GM12878 (cell line): ENCODE measurements around the gene TBC1D8. TPM values are rescaled to one million over a fixed set of nuclear protein-coding genes. Genes with fewer than 3 reads are reported as not detected.

Experiments used
- ATAC-seq: fragments of 200-7000 bp; cut with Tn5 transposase; 3 replicates; pipeline ENCODE4 v1.9.1; 2020; ENCODE audit warnings: mild to moderate bottlenecking, moderate library complexity
- BruUV-seq: library from RNA; stranded (reverse); fragments of 400-500 nt; replicated peaks from 2 replicates; lab custom pipeline; 2021; lab: Mats Ljungman, UMichigan
- CTCF ChIA-PET: fragments of 300-600 bp; sonication (Branson Sonifier 250); formaldehyde crosslinking; extraction: SDS; loops from one replicate; lab custom pipeline; 2021; ENCODE audit warnings: inconsistent platforms; lab: Yijun Ruan, JAX
- POLR2A ChIA-PET: fragments of 350-600 bp; formaldehyde crosslinking; extraction: SDS; loops from one replicate; lab custom pipeline; 2021; ENCODE audit warnings: inconsistent platforms; lab: Charles Lee
- RAD21 ChIA-PET: fragments of 300-600 bp; sonication (Branson Sonifier 250); formaldehyde crosslinking; loops from one replicate; lab custom pipeline; 2023; ENCODE audit warnings: antibody characterized with exemption; ENCODE audit not compliant: unreplicated experiment; lab: Charles Lee
- SMC1A ChIA-PET: fragments of 300-600 bp; sonication (Branson Sonifier 250); formaldehyde crosslinking; loops from one replicate; lab custom pipeline; 2023; ENCODE audit not compliant: unreplicated experiment, uncharacterized antibody; lab: Charles Lee
- DNase-seq: peaks from one replicate; pipeline ENCODE4 v3.0.0-alpha.2; 2011; ENCODE audit warnings: low read depth, low spot score
- FAIRE-seq: peaks from 3 replicates; lab custom pipeline; 2011; peaks lifted over from hg19 to GRCh38; lab: Jason Lieb, UNC
- H2AFZ ChIP-seq: 2 replicates; pipeline ENCODE4 v1.6.0; 2011; ENCODE audit warnings: low read depth, low read length, control low read depth; ENCODE audit not compliant: control insufficient read depth
- H3K27ac ChIP-seq: 2 replicates; pipeline ENCODE4 v1.5.1; 2011; ENCODE audit warnings: control low read depth; ENCODE audit not compliant: control insufficient read depth, insufficient read depth
- H3K27me3 ChIP-seq, 2 experiments: replicated peaks in 1 of 2; 2 replicates each; pipeline versions ENCODE4 v1.6.0 to v1.6.1; 2011; ENCODE audit warnings: low read length in 1 of 2; ENCODE audit not compliant: control insufficient read depth in 2 of 2, insufficient read depth in 2 of 2
- H3K36me3 ChIP-seq, 2 experiments: 2 replicates each; pipeline ENCODE4 v1.5.1; 2011; ENCODE audit warnings: low read length in 1 of 2; ENCODE audit not compliant: control insufficient read depth in 2 of 2, insufficient read depth in 2 of 2
- H3K4me1 ChIP-seq: 2 replicates; pipeline ENCODE4 v1.6.1; 2011; ENCODE audit warnings: mild to moderate bottlenecking, low read length, moderate library complexity, mixed read lengths; ENCODE audit not compliant: control insufficient read depth, insufficient read depth
- H3K4me2 ChIP-seq: 2 replicates; pipeline ENCODE4 v1.6.0; 2011; ENCODE audit warnings: control low read depth; ENCODE audit not compliant: control insufficient read depth, insufficient read depth
- H3K4me3 ChIP-seq: fragments of 200-600 bp; sonication (generic); 2 replicates; pipeline ENCODE4 v1.5.1; 2016
- H3K79me2 ChIP-seq: 2 replicates; pipeline ENCODE4 v1.6.0; 2011; ENCODE audit warnings: low read length; ENCODE audit not compliant: control insufficient read depth, insufficient read depth
- H3K9ac ChIP-seq: 2 replicates; pipeline ENCODE4 v1.8.0; 2011; ENCODE audit warnings: low read length, control low read depth, mixed read lengths; ENCODE audit not compliant: control insufficient read depth, insufficient read depth
- H3K9me3 ChIP-seq: replicated peaks from 3 replicates; pipeline ENCODE4 v1.5.1; 2011; ENCODE audit warnings: mild to moderate bottlenecking, low read length; ENCODE audit not compliant: control insufficient read depth, insufficient read depth
- H4K20me1 ChIP-seq: 2 replicates; pipeline ENCODE4 v1.6.0; 2011; ENCODE audit not compliant: control insufficient read depth, insufficient read depth
- CREM ChIP-seq: IDR thresholded peaks from 2 replicates; pipeline ENCODE4 v1.6.1; 2014; ENCODE audit warnings: antibody characterized with exemption, low read depth
- NFXL1 ChIP-seq: fragments of 450-650 bp; IDR thresholded peaks from 2 replicates; pipeline ENCODE4 v1.6.1; 2017; ENCODE audit warnings: antibody characterized with exemption, mild to moderate bottlenecking, borderline replicate concordance
- NFYB ChIP-seq: IDR thresholded peaks from 2 replicates; pipeline ENCODE4 v1.6.1; 2011; ENCODE audit warnings: low read depth, mild to moderate bottlenecking, low read length, improper control_type of control experiment, moderate library complexity; ENCODE audit not compliant: insufficient read depth
- NKRF ChIP-seq: fragments of 450-650 bp; conservative IDR thresholded peaks from 2 replicates; pipeline ENCODE4 v1.6.1; 2017; ENCODE audit warnings: mild to moderate bottlenecking, moderate library complexity
- POLR2A ChIP-seq: IDR thresholded peaks from 2 replicates; pipeline ENCODE4 v1.6.1; 2011; ENCODE audit warnings: low read depth, mild to moderate bottlenecking, low read length
- POLR2AphosphoS5 ChIP-seq: IDR thresholded peaks from 2 replicates; pipeline ENCODE4 v1.6.1; 2011; ENCODE audit warnings: mild to moderate bottlenecking, low read length, inconsistent platforms
- ZZZ3 ChIP-seq: IDR thresholded peaks from 2 replicates; pipeline ENCODE4 v1.6.1; 2011; ENCODE audit warnings: low read depth; ENCODE audit not compliant: control insufficient read depth, insufficient read length
- WGBS: methylation state at CpG from one replicate; pipeline ENCODE4 v1.1.6; 2016; ENCODE audit warnings: low lambda C conversion rate; ENCODE audit not compliant: insufficient replicate concordance, insufficient coverage; ENCODE audit errors: missing lambda C conversion rate; 5-methylcytosine and 5-hydroxymethylcytosine counted together
- in situ Hi-C: fragments of 300-500 bp; cut with MboI; formaldehyde crosslinking; loops from 9 replicates; pipeline ENCODE4 v1.14.3; 2018; ENCODE audit warnings: mixed read lengths
- intact Hi-C: fragments of 100-400 bp; cut with micrococcal nuclease; formaldehyde crosslinking; loops from one replicate; pipeline ENCODE4 v1.14.2; 2022; ENCODE audit not compliant: unreplicated experiment
- polyA plus RNA-seq, 11 experiments: library from polyadenylated mRNA; depleted of rRNA in 4 of 11; unstranded in 6 of 11; stranded (reverse) in 5 of 11; fragments of >200 nt; fragmentation: Nextera tagmentation in 4 of 11; fragmentation: Illumina TruSeq in 1 of 11; extraction: Ambion mirVana in 4 of 11; extraction: Trizol in 1 of 11; gene quantifications; 1 replicate in 1 of 11; 2 replicates in 10 of 11; pipeline versions ENCODE4 v1.2.1 to v1.2.3, GENCODE V29; 2011 to 2016; ENCODE audit warnings: inconsistent platforms in 2 of 11, missing spikeins in 2 of 11, low read depth in 1 of 11
- total RNA-seq, 4 experiments: library from RNA; depleted of rRNA in 3 of 4; stranded (reverse); fragments of >200 nt in 3 of 4; fragmentation: Illumina TruSeq in 1 of 4; extraction: Trizol in 1 of 4; gene quantifications; 2 replicates each; pipeline versions ENCODE4 v1.2.1 to v1.2.3, GENCODE V29; 2013 to 2021

TBC1D8 gene
- total and polyA plus RNA-seq, 10 of the 15 experiments (the other 5 are each of a cell fraction or from before 2014, with no cell fraction given) = 0.80 to 4.9 (median 4.4) TPM

GRCh38 chr2:101006065-101006715, 145.0 kb downstream of the TBC1D8 start (continued):
- no peak for TF ChIP-seq NKRF
- TF ChIP-seq CREM = no peak
- TF ChIP-seq NFYB = no peak
- no peak for TF ChIP-seq NFXL1

- peaks cover 52% of the 10 kb centered on the region for H3K79me2 ChIP-seq
Measured at GRCh38 chr2:101004620-101005325, 146.4 kb downstream of the TBC1D8 start.

More at GRCh38 chr2:101004620-101005325, 146.4 kb downstream of the TBC1D8 start:
- H3K27ac ChIP-seq = peak overlapping the region; percentile 42
- ChIA-PET RAD21 (interaction anchor here (1.2 kb wide), 1 partner anchor 60 kb away, joined by 3 read pairs; no protein-coding TSS in a partner anchor), CTCF (interaction anchor here (0.7 to 1.0 kb wide), 2 partner anchors 10 to 148 kb away, joined by 3 to 4 read pairs; no protein-coding TSS in a partner anchor), SMC1A (interaction anchor here (0.6 to 3.0 kb wide), 2 partner anchors 8 to 457 kb away, joined by 4 to 13 read pairs; no protein-coding TSS in a partner anchor), POLR2A (no interaction called here)
- DNase-seq = no peak
- peaks cover 12% of the 10 kb centered on the region for H3K4me1 ChIP-seq
- H3K27me3 ChIP-seq = no peaks in the 10 kb centered on the region
- peaks cover 17 to 44% of the 10 kb centered on the region in 2 experiments for H3K36me3 ChIP-seq
- WGBS = 97% methylated on average over 12 of the region's 12 CpGs
- H3K4me2 ChIP-seq = peak overlapping the region; percentile 97
- H3K9ac ChIP-seq = peak overlapping the region; percentile 99
- peaks cover 4% of the 10 kb centered on the region for H4K20me1 ChIP-seq
- peak overlapping the region; percentile 96 for H3K4me3 ChIP-seq
- no peak for ATAC-seq
- no peaks in the 10 kb centered on the region; the same call in 1 of the 3 replicates for H3K9me3 ChIP-seq
- no peak for FAIRE-seq
- H2AFZ ChIP-seq = no peak overlapping the region
- intact Hi-C loops (no loop called here), in situ Hi-C loops (no loop called here)
- no TSS peak for BruUV-seq
- TF ChIP-seq POLR2AphosphoS5 (peak; percentile 67), ZZZ3 (no peak), POLR2A (0 out of 2 replicates have a peak, but pooled peaks have one; percentile 20)
